ENCODE results near the gene TEX53.

GRCh38 chr9:114681594-114682332 lies 24.2 kb upstream of the TEX53 start, which contains the start of gene TEX48:
- TF ChIP-seq CTCF (IDR thresholded peaks at IDR 0.05; ENCODE audit: poor library complexity, severe bottlenecking) (peak; percentile 33), RAD21 (conservative IDR thresholded peaks at IDR 0.05) (no peak)
